Panc1 (cell line): ENCODE data around the gene RRP8.

Experiments
- CTCF ChIP-seq: fragments of 450-650 bp; IDR thresholded peaks from 2 replicates; pipeline ENCODE4 v1.5.1; 2017; ENCODE audit warnings: mild to moderate bottlenecking
- POLR2AphosphoS5 ChIP-seq: IDR thresholded peaks from 2 replicates; pipeline ENCODE4 v1.6.1; 2012; ENCODE audit warnings: mild to moderate bottlenecking, low read depth, low read length, moderate library complexity
- SIN3A ChIP-seq: IDR thresholded peaks from 2 replicates; pipeline ENCODE4 v1.6.1; 2012; ENCODE audit warnings: low read depth, mild to moderate bottlenecking, low read length, moderate library complexity, borderline replicate concordance; ENCODE audit not compliant: insufficient read depth
- TCF7L2 ChIP-seq: IDR thresholded peaks from 2 replicates; pipeline ENCODE4 v1.6.1; 2011; ENCODE audit warnings: mild to moderate bottlenecking, low read depth, low read length, inconsistent platforms
- TF ChIP-seq, protein P1 (sequence below), 2 experiments: IDR thresholded peaks; 2 replicates each; pipeline ENCODE4 v1.6.1; 2011 to 2012; ENCODE audit warnings: low read depth in 2 of 2, control low read depth in 1 of 2, low read length in 1 of 2, mild to moderate bottlenecking in 1 of 2, moderate library complexity in 1 of 2; ENCODE audit not compliant: insufficient read depth in 1 of 2

- TF ChIP-seq POLR2AphosphoS5 (no peak), CTCF (no peak), TCF7L2 (no peak), SIN3A (no peak)
- TF ChIP-seq, protein P1, sequence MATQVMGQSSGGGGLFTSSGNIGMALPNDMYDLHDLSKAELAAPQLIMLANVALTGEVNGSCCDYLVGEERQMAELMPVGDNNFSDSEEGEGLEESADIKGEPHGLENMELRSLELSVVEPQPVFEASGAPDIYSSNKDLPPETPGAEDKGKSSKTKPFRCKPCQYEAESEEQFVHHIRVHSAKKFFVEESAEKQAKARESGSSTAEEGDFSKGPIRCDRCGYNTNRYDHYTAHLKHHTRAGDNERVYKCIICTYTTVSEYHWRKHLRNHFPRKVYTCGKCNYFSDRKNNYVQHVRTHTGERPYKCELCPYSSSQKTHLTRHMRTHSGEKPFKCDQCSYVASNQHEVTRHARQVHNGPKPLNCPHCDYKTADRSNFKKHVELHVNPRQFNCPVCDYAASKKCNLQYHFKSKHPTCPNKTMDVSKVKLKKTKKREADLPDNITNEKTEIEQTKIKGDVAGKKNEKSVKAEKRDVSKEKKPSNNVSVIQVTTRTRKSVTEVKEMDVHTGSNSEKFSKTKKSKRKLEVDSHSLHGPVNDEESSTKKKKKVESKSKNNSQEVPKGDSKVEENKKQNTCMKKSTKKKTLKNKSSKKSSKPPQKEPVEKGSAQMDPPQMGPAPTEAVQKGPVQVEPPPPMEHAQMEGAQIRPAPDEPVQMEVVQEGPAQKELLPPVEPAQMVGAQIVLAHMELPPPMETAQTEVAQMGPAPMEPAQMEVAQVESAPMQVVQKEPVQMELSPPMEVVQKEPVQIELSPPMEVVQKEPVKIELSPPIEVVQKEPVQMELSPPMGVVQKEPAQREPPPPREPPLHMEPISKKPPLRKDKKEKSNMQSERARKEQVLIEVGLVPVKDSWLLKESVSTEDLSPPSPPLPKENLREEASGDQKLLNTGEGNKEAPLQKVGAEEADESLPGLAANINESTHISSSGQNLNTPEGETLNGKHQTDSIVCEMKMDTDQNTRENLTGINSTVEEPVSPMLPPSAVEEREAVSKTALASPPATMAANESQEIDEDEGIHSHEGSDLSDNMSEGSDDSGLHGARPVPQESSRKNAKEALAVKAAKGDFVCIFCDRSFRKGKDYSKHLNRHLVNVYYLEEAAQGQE (IDR thresholded peaks at IDR 0.05; ENCODE audit: insufficient read depth in 1 of 2, low read depth in 2 of 2, low read length in 1 of 2): no peak
Observed at GRCh38 chr11:6553634-6554033, 49.8 kb downstream of the RRP8 start.
